Hepatocyte (in vitro differentiated cells): ENCODE data around the gene IFNA5. TPM values are rescaled to one million over a fixed set of nuclear protein-coding genes. Genes with fewer than 3 reads are reported as not detected.

Experiments used
- DNase-seq: peaks from one replicate; pipeline ENCODE4 v3.0.0-alpha.2; 2016; ENCODE audit warnings: low spot score
- H2AFZ ChIP-seq: fragments of 200-600 bp; sonication (generic); 2 replicates; pipeline ENCODE4 v1.6.0; 2016; ENCODE audit warnings: antibody characterized with exemption, mild to moderate bottlenecking
- H3K27ac ChIP-seq: fragments of 200-600 bp; sonication (generic); 2 replicates; pipeline ENCODE4 v1.5.1; 2016; ENCODE audit warnings: mild to moderate bottlenecking
- H3K27me3 ChIP-seq: fragments of 200-600 bp; sonication (generic); 2 replicates; pipeline ENCODE4 v1.6.1; 2016
- H3K36me3 ChIP-seq: fragments of 200-600 bp; sonication (generic); replicated peaks from 2 replicates; pipeline ENCODE4 v1.5.1; 2016; ENCODE audit warnings: low read depth; ENCODE audit not compliant: insufficient read depth
- H3K4me1 ChIP-seq: fragments of 200-600 bp; sonication (generic); 2 replicates; pipeline ENCODE4 v1.5.1; 2016; ENCODE audit warnings: mild to moderate bottlenecking, moderate library complexity; ENCODE audit not compliant: insufficient read depth
- H3K4me2 ChIP-seq: fragments of 200-600 bp; sonication (generic); 2 replicates; pipeline ENCODE4 v1.6.0; 2016
- H3K4me3 ChIP-seq: fragments of 200-600 bp; sonication (generic); 2 replicates; pipeline ENCODE4 v1.5.1; 2016; ENCODE audit warnings: mild to moderate bottlenecking
- H3K79me2 ChIP-seq: fragments of 200-600 bp; sonication (generic); 2 replicates; pipeline ENCODE4 v1.6.0; 2017; ENCODE audit warnings: mild to moderate bottlenecking
- H3K9me2 ChIP-seq: fragments of 200-600 bp; sonication (generic); replicated peaks from 2 replicates; pipeline ENCODE4 v1.6.0; 2017; ENCODE audit warnings: mild to moderate bottlenecking; ENCODE audit not compliant: insufficient read depth
- H3K9me3 ChIP-seq: fragments of 200-600 bp; sonication (generic); 2 replicates; pipeline ENCODE4 v1.5.1; 2016; ENCODE audit warnings: low read depth, mild to moderate bottlenecking
- H4K20me1 ChIP-seq: fragments of 200-600 bp; sonication (generic); 2 replicates; pipeline ENCODE4 v1.6.0; 2016; ENCODE audit warnings: mild to moderate bottlenecking; ENCODE audit not compliant: insufficient read depth, poor library complexity, severe bottlenecking
- EZH2 ChIP-seq: fragments of 200-600 bp; sonication (generic); IDR thresholded peaks from 2 replicates; pipeline ENCODE4 v1.6.1; 2016; ENCODE audit warnings: antibody characterized with exemption, mild to moderate bottlenecking, borderline replicate concordance
- EZH2phosphoT487 ChIP-seq: fragments of 200-600 bp; sonication (generic); IDR thresholded peaks from one replicate; pipeline ENCODE4 v1.6.1; 2018; ENCODE audit warnings: antibody characterized with exemption, mild to moderate bottlenecking, low read depth, moderate library complexity; ENCODE audit not compliant: unreplicated experiment, severe bottlenecking
- WGBS: methylation state at CpG from one replicate; pipeline ENCODE4 v1.1.6; 2016; ENCODE audit warnings: low lambda C conversion rate; ENCODE audit errors: missing lambda C conversion rate; 5-methylcytosine and 5-hydroxymethylcytosine counted together
- polyA plus RNA-seq: library from polyadenylated mRNA; unstranded; fragments of >200 nt; fragmentation: Nextera tagmentation; extraction: Ambion mirVana; gene quantifications from 2 replicates; pipeline ENCODE4 v1.2.1, GENCODE V29; 2016
- total RNA-seq: library from RNA; depleted of rRNA; stranded (reverse); fragments of >200 nt; gene quantifications from 2 replicates; pipeline ENCODE4 v1.2.3, GENCODE V29; 2014
- TF ChIP-seq, protein P1 (sequence below): fragments of 200-600 bp; sonication (generic); IDR thresholded peaks from 2 replicates; pipeline ENCODE4 v1.5.1; 2016; ENCODE audit warnings: antibody characterized with exemption, mild to moderate bottlenecking; ENCODE audit not compliant: poor library complexity

Gene IFNA5
- not detected in 2 replicates for total RNA-seq
- polyA plus RNA-seq = not detected in 2 replicates

DNA sequence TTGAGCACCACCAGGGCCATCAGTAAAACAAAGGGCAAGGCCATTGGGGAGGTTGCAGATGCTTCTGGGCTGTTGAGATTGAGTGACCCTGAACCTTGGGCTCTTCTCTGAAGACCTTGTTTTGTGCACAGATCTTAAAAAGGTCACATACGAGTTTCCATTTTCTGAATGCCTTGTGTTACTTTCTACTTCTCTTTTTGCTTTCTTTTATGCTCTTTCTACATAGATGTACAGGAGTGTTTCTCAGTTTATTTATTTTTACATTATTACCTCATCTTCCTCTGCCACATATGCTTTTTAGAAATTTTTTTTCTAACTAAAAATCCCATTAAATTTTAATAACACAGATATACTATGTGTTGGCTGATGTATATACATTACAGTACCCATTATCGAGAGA lies at the start of gene IFNA5:
Gene IFNA5 (minus strand): TSS at position 101 of the 400 bp plus-strand sequence. CDS start 57 bp downstream, at position 44.
- no peaks in the 10 kb centered on the region for H3K36me3 ChIP-seq
- DNase-seq = no peak
- no peak within 1 kb of the TSS for H3K4me2 ChIP-seq
- TF ChIP-seq EZH2phosphoT487 (no peak), EZH2 (no peak)
- TF ChIP-seq, protein P1, sequence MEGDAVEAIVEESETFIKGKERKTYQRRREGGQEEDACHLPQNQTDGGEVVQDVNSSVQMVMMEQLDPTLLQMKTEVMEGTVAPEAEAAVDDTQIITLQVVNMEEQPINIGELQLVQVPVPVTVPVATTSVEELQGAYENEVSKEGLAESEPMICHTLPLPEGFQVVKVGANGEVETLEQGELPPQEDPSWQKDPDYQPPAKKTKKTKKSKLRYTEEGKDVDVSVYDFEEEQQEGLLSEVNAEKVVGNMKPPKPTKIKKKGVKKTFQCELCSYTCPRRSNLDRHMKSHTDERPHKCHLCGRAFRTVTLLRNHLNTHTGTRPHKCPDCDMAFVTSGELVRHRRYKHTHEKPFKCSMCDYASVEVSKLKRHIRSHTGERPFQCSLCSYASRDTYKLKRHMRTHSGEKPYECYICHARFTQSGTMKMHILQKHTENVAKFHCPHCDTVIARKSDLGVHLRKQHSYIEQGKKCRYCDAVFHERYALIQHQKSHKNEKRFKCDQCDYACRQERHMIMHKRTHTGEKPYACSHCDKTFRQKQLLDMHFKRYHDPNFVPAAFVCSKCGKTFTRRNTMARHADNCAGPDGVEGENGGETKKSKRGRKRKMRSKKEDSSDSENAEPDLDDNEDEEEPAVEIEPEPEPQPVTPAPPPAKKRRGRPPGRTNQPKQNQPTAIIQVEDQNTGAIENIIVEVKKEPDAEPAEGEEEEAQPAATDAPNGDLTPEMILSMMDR = no peak
- 83% methylated on average over 2 of the region's 2 CpGs for WGBS
- no peak within 1 kb of the TSS for H3K4me3 ChIP-seq
- H3K4me1 ChIP-seq = no peaks in the 10 kb centered on the region
- no peaks in the 10 kb centered on the region for H3K9me3 ChIP-seq
- H3K27me3 ChIP-seq = peaks cover 17% of the 10 kb centered on the region
- H3K27ac ChIP-seq = no peak within 1 kb of the TSS
- H2AFZ ChIP-seq = no peak within 1 kb of the TSS
- no peaks in the 10 kb centered on the region for H3K9me2 ChIP-seq
- no peaks in the 10 kb centered on the region for H4K20me1 ChIP-seq
- no peaks in the 10 kb centered on the region for H3K79me2 ChIP-seq

DNA sequence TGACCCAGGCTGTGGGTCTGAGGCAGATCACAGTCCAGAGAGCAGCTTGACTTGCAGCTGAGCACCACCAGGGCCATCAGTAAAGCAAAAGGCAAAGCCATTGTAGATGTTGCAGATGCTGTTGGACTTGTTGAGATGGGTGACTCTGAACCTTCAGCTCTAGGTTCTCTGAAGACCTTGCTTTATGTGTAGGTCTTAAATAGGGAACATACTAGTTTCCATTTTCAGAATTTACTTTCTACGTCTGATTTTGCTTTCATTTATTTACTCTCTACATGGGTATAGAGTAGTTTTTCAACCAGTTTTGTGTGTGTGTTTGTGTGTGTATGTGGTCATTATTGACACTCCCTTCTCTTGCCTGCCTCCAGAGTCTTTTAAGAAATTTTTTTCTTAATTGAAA lies 45.7 kb upstream of the IFNA5 start, which contains the start of gene IFNA6:
Gene IFNA6 (minus strand): TSS at position 101 of the 400 bp plus-strand sequence. CDS start 0 bp downstream, at position 101.
- no peaks in the 10 kb centered on the region for H3K9me2 ChIP-seq
- TF ChIP-seq EZH2 (no peak), EZH2phosphoT487 (no peak)
- TF ChIP-seq, protein P1 = no peak

DNA sequence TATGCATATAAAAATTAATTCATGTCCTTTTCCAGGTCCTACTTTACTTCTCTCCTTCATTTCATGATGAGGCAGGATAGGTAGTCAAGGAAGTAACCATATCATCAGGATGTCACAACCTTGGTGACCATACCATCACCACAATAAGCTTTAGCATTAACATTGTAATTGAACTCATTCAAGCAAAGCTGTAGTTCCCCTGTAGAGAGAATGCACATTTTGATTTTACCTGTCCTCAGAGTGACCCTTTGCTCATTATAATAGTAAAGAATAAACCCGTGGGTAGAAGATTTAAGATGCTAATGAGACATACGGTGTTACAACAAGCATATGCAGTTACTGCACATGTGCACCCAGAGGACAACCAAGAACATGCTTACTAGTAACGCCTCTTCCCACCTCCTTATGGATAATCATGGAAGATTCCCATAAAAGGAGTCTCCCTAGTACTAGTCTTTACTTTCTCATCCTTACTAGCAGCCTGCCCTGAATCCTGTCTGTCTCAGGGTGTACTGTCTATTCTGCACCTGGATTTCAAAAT lies 43.4 kb upstream of the IFNA5 start:
- TF ChIP-seq EZH2phosphoT487 (no peak), EZH2 (no peak)
- TF ChIP-seq, protein P1 = no peak
- Histone ChIP-seq H3K9me3 (no peaks in the 10 kb centered on the region), H3K79me2 (no peaks in the 10 kb centered on the region), H3K9me2 (no peaks in the 10 kb centered on the region), H4K20me1 (no peaks in the 10 kb centered on the region), H2AFZ (no peak overlapping the region), H3K4me2 (no peak overlapping the region), H3K4me1 (no peaks in the 10 kb centered on the region), H3K4me3 (no peak overlapping the region), H3K36me3 (no peaks in the 10 kb centered on the region), H3K27ac (no peak overlapping the region), H3K27me3 (no peaks in the 10 kb centered on the region)
- no peak for DNase-seq
- WGBS = 60% methylated on average over 3 of the region's 3 CpGs

More for the DNA sequence above, 45.7 kb upstream of the IFNA5 start, which contains the start of gene IFNA6:
- Histone ChIP-seq H4K20me1 (no peaks in the 10 kb centered on the region), H3K9me3 (no peaks in the 10 kb centered on the region), H3K79me2 (no peaks in the 10 kb centered on the region), H3K4me3 (no peak within 1 kb of the TSS), H3K4me2 (no peak within 1 kb of the TSS), H3K4me1 (no peaks in the 10 kb centered on the region), H3K27me3 (no peaks in the 10 kb centered on the region), H2AFZ (no peak within 1 kb of the TSS), H3K27ac (no peak within 1 kb of the TSS), H3K36me3 (no peaks in the 10 kb centered on the region)
- no peak for DNase-seq
- 96% methylated on average over 1 of the region's 1 CpG for WGBS
